ENCODE results near the gene ZNF550. TPM values are rescaled to one million over a fixed set of nuclear protein-coding genes. Genes with fewer than 3 reads are reported as not detected.

ZNF550 gene
- total RNA-seq, 1 donor from 2014 or later = 10.3 TPM

GRCh38 chr19:57572415-57572947, 12.8 kb upstream of the ZNF550 start:
- Mint-ChIP-seq H3K9me3 (ENCODE audit: unreplicated experiment) (peaks cover 62% of the 10 kb centered on the region), H3K27ac (ENCODE audit: unreplicated experiment) (no peak overlapping the region), H3K4me1 (ENCODE audit: unreplicated experiment) (peaks cover 3% of the 10 kb centered on the region), H3K4me3 (ENCODE audit: unreplicated experiment) (no peak overlapping the region), H3K36me3 (ENCODE audit: unreplicated experiment) (peaks cover 63% of the 10 kb centered on the region), H3K27me3 (ENCODE audit: unreplicated experiment) (no peaks in the 10 kb centered on the region)
- no peak for DNase-seq (ENCODE audit: extremely low spot score, unreplicated experiment)
- TF ChIP-seq CTCF (IDR thresholded peaks at IDR 0.05) = no peak

- Mint-ChIP-seq H3K4me1 (ENCODE audit: unreplicated experiment) (no peaks in the 10 kb centered on the region), H3K27ac (ENCODE audit: unreplicated experiment) (no peak overlapping the region), H3K9me3 (ENCODE audit: unreplicated experiment) (peaks cover 56% of the 10 kb centered on the region), H3K4me3 (ENCODE audit: unreplicated experiment) (no peak overlapping the region), H3K27me3 (ENCODE audit: unreplicated experiment) (no peaks in the 10 kb centered on the region), H3K36me3 (ENCODE audit: unreplicated experiment) (peaks cover 46% of the 10 kb centered on the region)
- TF ChIP-seq CTCF (IDR thresholded peaks at IDR 0.05) = no peak
- no peak for DNase-seq (ENCODE audit: extremely low spot score, unreplicated experiment)
Observed at GRCh38 chr19:57570707-57571106, 11.0 kb upstream of the ZNF550 start.

- Mint-ChIP-seq H3K4me1 (ENCODE audit: unreplicated experiment) (no peaks in the 10 kb centered on the region), H3K36me3 (ENCODE audit: unreplicated experiment) (peaks cover 9% of the 10 kb centered on the region), H3K4me3 (ENCODE audit: unreplicated experiment) (no peak overlapping the region), H3K9me3 (ENCODE audit: unreplicated experiment) (peaks cover 60% of the 10 kb centered on the region), H3K27me3 (ENCODE audit: unreplicated experiment) (no peaks in the 10 kb centered on the region), H3K27ac (ENCODE audit: unreplicated experiment) (no peak overlapping the region)
- TF ChIP-seq CTCF (IDR thresholded peaks at IDR 0.05) = no peak
- no peak for DNase-seq (ENCODE audit: extremely low spot score, unreplicated experiment)
Observed at GRCh38 chr19:57566396-57567265, 7.0 kb upstream of the ZNF550 start.

GRCh38 chr19:57563547-57563946, 3.9 kb upstream of the ZNF550 start:
- no peak for DNase-seq (ENCODE audit: extremely low spot score, unreplicated experiment)
- Mint-ChIP-seq H3K9me3 (ENCODE audit: unreplicated experiment) (peaks cover 58% of the 10 kb centered on the region), H3K27me3 (ENCODE audit: unreplicated experiment) (no peaks in the 10 kb centered on the region), H3K4me1 (ENCODE audit: unreplicated experiment) (peaks cover 12% of the 10 kb centered on the region), H3K27ac (ENCODE audit: unreplicated experiment) (no peak overlapping the region), H3K36me3 (ENCODE audit: unreplicated experiment) (peaks cover 12% of the 10 kb centered on the region), H3K4me3 (ENCODE audit: unreplicated experiment) (no peak overlapping the region)
- no peak for TF ChIP-seq CTCF (IDR thresholded peaks at IDR 0.05)

GRCh38 chr19:57560049-57560491, 407 bp upstream of the ZNF550 start:
- Mint-ChIP-seq H3K27ac (ENCODE audit: unreplicated experiment) (peak overlapping the region; percentile 93), H3K9me3 (ENCODE audit: unreplicated experiment) (peaks cover 51% of the 10 kb centered on the region), H3K36me3 (ENCODE audit: unreplicated experiment) (peaks cover 35% of the 10 kb centered on the region), H3K4me3 (ENCODE audit: unreplicated experiment) (peak overlapping the region; percentile 93), H3K4me1 (ENCODE audit: unreplicated experiment) (peaks cover 17% of the 10 kb centered on the region), H3K27me3 (ENCODE audit: unreplicated experiment) (no peaks in the 10 kb centered on the region)
- no peak for DNase-seq (ENCODE audit: extremely low spot score, unreplicated experiment)
- no peak for TF ChIP-seq CTCF (IDR thresholded peaks at IDR 0.05)

All from osteocyte (in vitro differentiated cells).